ENCODE results near the gene MDC1.
A peak's percentile ranks its signal among the peaks of the same experiment; 100 is the strongest.
"Not testable (repeated sequence)": the region's sequence is repeated elsewhere in the genome, so short reads cannot be mapped to it uniquely, and the experiment has no call there.

Gene MDC1

GRCh38 chr6:30725713-30726505, 8.8 kb upstream of the MDC1 start:
- peak; percentile 27 for DNase-seq (ENCODE audit: low read depth)

- DNase-seq (ENCODE audit: low read depth) = no peak
Observed at GRCh38 chr6:30724906-30725667, 8.0 kb upstream of the MDC1 start.

- DNase-seq (ENCODE audit: low read depth) = not testable (repeated sequence)
Observed at GRCh38 chr6:30723843-30724741, 7.0 kb upstream of the MDC1 start.

GRCh38 chr6:30723159-30723842, 6.2 kb upstream of the MDC1 start:
- not testable (repeated sequence) for DNase-seq (ENCODE audit: low read depth)

- peak; percentile 68 for DNase-seq (ENCODE audit: low read depth)
Observed at GRCh38 chr6:30722280-30723112, 5.4 kb upstream of the MDC1 start.

GRCh38 chr6:30722025-30722279, 4.9 kb upstream of the MDC1 start:
- DNase-seq (ENCODE audit: low read depth) = peak; percentile 51

- DNase-seq (ENCODE audit: low read depth) = peak; percentile 89
Observed at GRCh38 chr6:30721198-30722024, 4.3 kb upstream of the MDC1 start.

GRCh38 chr6:30720738-30721197, 3.7 kb upstream of the MDC1 start:
- peak; percentile 30 for DNase-seq (ENCODE audit: low read depth)

GRCh38 chr6:30719791-30720737, 3.0 kb upstream of the MDC1 start, which contains the start of gene TUBB:
Gene TUBB (plus strand): TSS chr6:30720352. CDS start chr6:30720507, 155 bp downstream.
- DNase-seq (ENCODE audit: low read depth) = peak; percentile 97

GRCh38 chr6:30719356-30719755, 2.3 kb upstream of the MDC1 start:
- no peak for DNase-seq (ENCODE audit: low read depth)

- DNase-seq (ENCODE audit: low read depth) = not testable (repeated sequence)
Observed at GRCh38 chr6:30717845-30718720, 1.0 kb upstream of the MDC1 start.

- no peak for DNase-seq (ENCODE audit: low read depth)
Observed at GRCh38 chr6:30716879-30717128, 277 bp downstream of the MDC1 start.

- no peak for DNase-seq (ENCODE audit: low read depth)
Observed at GRCh38 chr6:30714263-30714662, 2.8 kb downstream of the MDC1 start.

- DNase-seq (ENCODE audit: low read depth) = no peak
Observed at GRCh38 chr6:30712441-30712945, 4.6 kb downstream of the MDC1 start.

GRCh38 chr6:30711758-30712380, 5.2 kb downstream of the MDC1 start:
- no peak for DNase-seq (ENCODE audit: low read depth)

- no peak for DNase-seq (ENCODE audit: low read depth)
Observed at GRCh38 chr6:30709101-30709868, 7.8 kb downstream of the MDC1 start.
